HG03139 (cell line): ENCODE results near the gene PRDM11.

Experiments used
- ATAC-seq: cut with Tn5 transposase; IDR thresholded peaks from one replicate; pipeline ENCODE4 v1.9.1; 2021; ENCODE audit not compliant: unreplicated experiment

Gene PRDM11

GRCh38 chr11:45209000-45209879, 62.8 kb downstream of the PRDM11 start:
- ATAC-seq, result no peak

DNA sequence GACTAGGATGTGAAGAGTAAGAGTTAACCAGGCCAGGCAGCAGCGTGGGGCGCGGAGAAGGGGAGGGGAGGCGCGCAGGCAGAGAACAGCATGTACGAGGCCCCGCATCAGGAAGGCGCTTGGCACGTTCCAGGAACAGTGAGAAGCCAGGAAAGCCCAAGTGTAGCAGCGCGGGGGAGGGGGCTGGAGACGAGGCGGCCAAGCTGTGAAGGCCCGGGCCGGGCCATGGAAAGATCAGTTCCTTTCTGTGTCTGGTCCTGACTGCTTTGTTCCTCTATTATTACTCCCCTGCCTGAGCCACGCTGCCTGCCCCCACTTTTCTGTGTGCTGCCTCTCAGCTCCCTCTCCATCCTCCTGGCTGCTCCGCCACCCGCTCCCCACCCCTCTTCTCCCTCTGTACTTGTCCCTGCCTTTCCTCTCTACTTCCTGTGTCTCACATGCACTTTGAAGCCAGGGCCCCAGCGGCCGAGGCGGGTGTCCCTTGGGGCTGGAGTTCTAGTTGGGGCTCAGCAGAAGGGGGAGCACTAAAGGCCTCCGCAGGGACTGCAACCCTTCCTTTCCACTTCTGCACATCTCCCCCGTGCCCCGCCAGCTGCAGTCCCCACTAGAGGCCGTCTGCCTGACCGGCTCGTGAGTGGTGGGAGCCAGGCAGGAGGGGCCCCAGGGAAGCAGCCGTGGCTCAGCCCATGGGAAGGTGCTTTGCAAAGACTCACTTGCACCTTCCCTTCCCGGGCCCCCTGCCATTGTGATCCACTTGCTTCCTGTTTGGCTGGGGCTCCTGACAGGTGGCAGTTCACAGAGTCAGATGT, 63.7 kb downstream of the PRDM11 start:
- ATAC-seq, result no peak

- ATAC-seq, result no peak
These were observed 64.4 kb downstream of the PRDM11 start for GRCh38 chr11:45210846-45211245.

GRCh38 chr11:45211732-45212131, 65.3 kb downstream of the PRDM11 start:
- no peak for ATAC-seq

GRCh38 chr11:45212566-45213315, 66.3 kb downstream of the PRDM11 start:
- ATAC-seq, result no peak

DNA sequence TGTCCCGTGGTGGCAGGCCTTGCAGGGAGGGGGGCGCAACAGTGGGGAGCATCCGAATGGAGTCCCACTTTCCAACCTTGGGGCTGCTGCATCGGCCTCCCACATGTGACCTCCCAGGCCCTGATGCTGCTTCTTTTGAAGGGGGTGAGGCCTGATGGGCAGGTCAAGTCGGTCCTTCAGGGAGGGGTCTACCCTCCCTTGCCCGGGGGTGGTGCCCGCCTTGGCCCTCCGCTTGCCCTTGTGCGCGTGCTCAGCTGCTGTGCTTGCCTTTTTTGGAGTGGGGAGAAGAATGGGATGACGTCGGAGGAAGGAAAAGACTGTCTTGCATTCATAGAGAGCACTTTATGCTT, 66.9 kb downstream of the PRDM11 start:
- ATAC-seq, result no peak

DNA sequence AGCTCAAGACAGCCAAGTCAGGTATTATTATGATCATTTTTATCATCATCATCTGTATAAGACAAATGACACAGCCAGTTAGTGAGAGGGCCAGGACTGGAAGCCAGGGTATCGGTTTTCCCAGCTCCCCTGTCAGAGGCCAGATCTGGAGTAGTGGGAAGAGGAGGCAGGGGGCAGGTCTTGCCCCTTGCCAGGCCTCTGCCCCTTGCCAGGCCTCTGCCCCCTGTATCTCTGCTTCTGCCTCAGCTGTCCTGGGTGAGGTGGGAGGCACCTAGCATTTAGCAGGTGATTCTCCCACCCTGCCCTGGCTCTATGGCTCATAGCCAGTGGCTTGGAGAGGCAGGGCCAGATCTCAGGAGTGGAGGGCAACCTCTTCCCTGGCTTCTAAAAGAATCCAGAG, 67.3 kb downstream of the PRDM11 start:
- no peak for ATAC-seq

GRCh38 chr11:45215098-45215865, 68.8 kb downstream of the PRDM11 start:
- ATAC-seq, result no peak

GRCh38 chr11:45216031-45216430, 69.6 kb downstream of the PRDM11 start:
- ATAC-seq, result no peak

- ATAC-seq, result no peak
These were observed 70.5 kb downstream of the PRDM11 start for GRCh38 chr11:45216901-45217300.

DNA sequence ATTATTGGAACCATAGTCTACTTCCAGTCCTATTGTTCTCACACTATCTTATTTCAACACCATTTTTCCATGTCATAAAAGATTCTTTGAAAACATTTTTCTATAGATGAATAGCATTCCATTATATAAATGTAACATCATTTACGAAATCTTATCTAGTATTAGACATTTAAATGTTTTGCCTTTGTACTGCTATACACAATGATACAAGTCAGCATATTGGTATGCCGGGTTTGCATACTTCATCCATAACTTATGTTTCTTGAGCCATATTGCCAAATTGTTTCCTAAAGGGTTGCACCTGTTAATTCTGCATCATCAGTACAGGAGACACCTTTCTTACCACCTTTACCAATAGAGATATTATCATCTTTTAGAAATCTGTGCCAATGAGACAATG, 71.6 kb downstream of the PRDM11 start:
- ATAC-seq, result no peak

DNA sequence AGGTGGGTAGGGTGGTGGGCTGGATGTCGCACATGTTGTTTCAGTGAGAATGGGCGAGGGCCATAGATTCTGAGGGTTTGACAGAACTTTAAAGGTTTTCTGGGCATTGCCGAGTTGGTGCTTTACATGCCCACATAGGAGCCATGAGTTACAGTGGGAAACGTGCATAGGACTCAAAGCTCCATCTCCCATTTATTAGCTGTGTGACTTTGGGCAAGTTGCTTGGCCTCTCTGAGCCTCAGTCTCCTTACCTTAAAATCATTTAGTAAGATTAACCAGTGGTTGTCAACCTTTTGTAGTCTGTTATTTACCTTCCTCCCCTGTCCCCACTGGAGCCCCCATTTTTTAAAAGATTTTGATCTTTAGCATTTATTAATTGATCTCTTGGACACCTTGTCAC, 72.3 kb downstream of the PRDM11 start:
- ATAC-seq, result no peak

DNA sequence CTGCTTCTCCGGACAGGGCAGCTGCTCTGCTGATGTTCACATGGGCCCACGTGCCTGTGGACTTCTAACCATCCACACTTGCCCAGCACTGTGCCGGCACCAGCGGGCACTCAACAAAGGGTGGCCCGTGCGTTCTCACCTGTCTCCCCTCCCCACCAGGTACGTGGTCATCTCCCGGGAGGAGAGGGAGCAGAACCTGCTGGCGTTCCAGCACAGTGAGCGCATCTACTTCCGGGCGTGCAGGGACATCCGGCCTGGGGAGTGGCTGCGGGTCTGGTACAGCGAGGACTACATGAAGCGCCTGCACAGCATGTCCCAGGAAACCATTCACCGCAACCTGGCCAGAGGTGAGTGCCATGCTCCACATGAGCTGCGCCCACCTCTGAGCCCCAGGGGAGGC, 73.0 kb downstream of the PRDM11 start:
- ATAC-seq, result no peak

DNA sequence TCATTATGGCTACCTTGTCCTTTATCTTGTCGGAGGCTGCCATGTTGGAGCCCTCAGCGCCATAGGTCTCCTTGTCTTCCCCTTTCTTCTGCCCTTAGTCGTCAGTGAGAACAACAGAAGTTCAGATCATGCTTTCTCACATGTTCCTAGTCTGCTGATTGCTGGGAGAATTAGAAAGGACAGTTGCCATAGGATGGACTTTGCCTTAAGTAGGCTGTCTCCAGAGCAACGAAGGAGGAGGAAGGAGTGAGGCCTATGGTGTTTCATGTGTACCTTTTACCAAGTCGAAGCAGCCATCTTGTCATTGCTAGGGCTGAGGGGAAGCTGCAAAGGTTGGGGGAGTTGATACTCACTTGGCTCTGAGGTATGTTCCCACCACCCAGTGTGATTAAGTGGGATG, 77.1 kb downstream of the PRDM11 start:
- no peak for ATAC-seq

DNA sequence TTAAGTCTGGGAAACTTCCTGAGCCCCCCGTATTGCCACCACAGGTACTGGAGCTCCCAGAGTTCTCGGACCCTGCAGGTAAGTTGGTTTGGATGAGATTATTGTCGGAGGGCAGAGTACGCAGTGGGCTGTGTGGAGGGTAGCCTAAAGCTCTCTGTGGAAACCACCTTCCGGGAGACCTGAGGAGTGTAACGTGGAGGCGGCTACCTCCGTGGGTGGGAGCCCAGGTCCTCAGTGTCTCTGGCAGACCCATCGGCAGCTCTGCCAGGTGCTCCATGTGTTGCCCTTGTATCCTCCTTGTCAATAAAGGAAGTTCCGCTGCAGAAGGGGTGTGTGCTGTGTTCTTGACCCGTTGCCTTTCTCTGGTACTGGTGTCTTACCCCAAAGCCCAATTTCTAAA, 78.3 kb downstream of the PRDM11 start:
- no peak for ATAC-seq

DNA sequence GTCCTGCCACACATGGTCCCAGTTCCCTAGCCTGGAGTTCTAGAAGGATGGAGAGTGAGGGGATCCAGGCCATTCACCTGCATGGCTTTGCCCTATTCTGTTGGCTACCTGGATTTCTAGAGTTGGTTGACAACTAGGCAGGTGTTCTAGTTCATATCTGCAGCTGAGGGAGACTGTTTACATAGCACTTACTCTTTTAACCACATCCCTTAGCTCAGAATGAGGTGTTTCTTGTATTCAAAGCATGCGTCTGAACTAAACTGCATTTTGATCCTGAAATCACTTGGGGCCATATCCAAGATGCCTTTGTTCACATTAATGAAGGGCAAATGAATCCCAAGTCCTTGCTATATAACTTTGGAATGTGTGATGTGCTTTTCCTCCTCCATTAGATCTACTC, 78.8 kb downstream of the PRDM11 start:
- ATAC-seq, result no peak

GRCh38 chr11:45225961-45226871, 79.8 kb downstream of the PRDM11 start:
- ATAC-seq, result no peak

- ATAC-seq, result no peak
These were observed 80.5 kb downstream of the PRDM11 start for GRCh38 chr11:45226901-45227300.

GRCh38 chr11:45227836-45228235, 81.4 kb downstream of the PRDM11 start:
- ATAC-seq, result no peak
